Sigmoid colon (tissue), 4 donors: ENCODE results near the gene CASP7.

Source experiments
- CTCF ChIP-seq, 4 experiments: fragments of 450-650 bp in 3 of 4; fragments of 200-600 bp in 1 of 4; IDR thresholded peaks; one replicate each; pipeline ENCODE4 v1.5.1; 2016 to 2019; ENCODE audit warnings: antibody characterized with exemption in 4 of 4, mild to moderate bottlenecking in 3 of 4, moderate library complexity in 2 of 4
- POLR2A ChIP-seq, 2 donors: fragments of 450-650 bp; IDR thresholded peaks; one replicate each; pipeline ENCODE4 v1.6.1; 2016; ENCODE audit warnings: antibody characterized with exemption in 2 of 2, mild to moderate bottlenecking in 2 of 2, moderate library complexity in 2 of 2
- POLR2AphosphoS5 ChIP-seq, 4 donors: sonication (generic); formaldehyde crosslinking; IDR thresholded peaks; one replicate each; pipeline ENCODE4 v1.6.1; 2017; ENCODE audit warnings: antibody characterized with exemption in 4 of 4

GRCh38 chr10:113693348-113693747 is 13.6 kb downstream of the CASP7 start:
- TF ChIP-seq CTCF (IDR thresholded peaks at IDR 0.05) (no peak), POLR2AphosphoS5 (IDR thresholded peaks at IDR 0.05) (no peak), POLR2A (IDR thresholded peaks at IDR 0.05) (no peak)
